ENCODE results near the gene AKAP1.
"Not testable (repeated sequence)": the region's sequence is repeated elsewhere in the genome, so short reads cannot be mapped to it uniquely, and the experiment has no call there.

Gene AKAP1

GRCh38 chr17:57078274-57078673 is 6.8 kb upstream of the AKAP1 start:
- no peak for DNase-seq

GRCh38 chr17:57080718-57081117 is 4.3 kb upstream of the AKAP1 start:
- DNase-seq: no peak

- no peak for DNase-seq
These were observed 2.6 kb upstream of the AKAP1 start for GRCh38 chr17:57082441-57082840.

- no peak for DNase-seq
These were observed 665 bp upstream of the AKAP1 start for GRCh38 chr17:57084361-57084801.

- DNase-seq: peak; percentile 37
These were observed 512 bp downstream of the AKAP1 start for GRCh38 chr17:57085448-57086068.

GRCh38 chr17:57086069-57086930 is 1.3 kb downstream of the AKAP1 start:
- DNase-seq: no peak

- DNase-seq: no peak
These were observed 3.3 kb downstream of the AKAP1 start for GRCh38 chr17:57088298-57088697.

- no peak for DNase-seq
These were observed 4.3 kb downstream of the AKAP1 start for GRCh38 chr17:57089391-57089790.

- no peak for DNase-seq
These were observed 5.6 kb downstream of the AKAP1 start for GRCh38 chr17:57090560-57091185.

GRCh38 chr17:57091186-57091618 is 6.2 kb downstream of the AKAP1 start:
- no peak for DNase-seq

- no peak for DNase-seq
These were observed 7.1 kb downstream of the AKAP1 start for GRCh38 chr17:57092171-57092570.

GRCh38 chr17:57092779-57093178 is 7.7 kb downstream of the AKAP1 start:
- DNase-seq: no peak

- no peak for DNase-seq
These were observed 11.6 kb downstream of the AKAP1 start for GRCh38 chr17:57096472-57097202.

- no peak for DNase-seq
These were observed 12.9 kb downstream of the AKAP1 start for GRCh38 chr17:57097832-57098421.

GRCh38 chr17:57099165-57099564 is 14.1 kb downstream of the AKAP1 start:
- DNase-seq: no peak

GRCh38 chr17:57102122-57102521 is 17.1 kb downstream of the AKAP1 start:
- DNase-seq: no peak

- not testable (repeated sequence) for DNase-seq
These were observed 17.6 kb downstream of the AKAP1 start for GRCh38 chr17:57102660-57103059.

- no peak for DNase-seq
These were observed 19.6 kb downstream of the AKAP1 start for GRCh38 chr17:57104461-57105175.

GRCh38 chr17:57105591-57105990 is 20.5 kb downstream of the AKAP1 start:
- DNase-seq: no peak

GRCh38 chr17:57106107-57106835 is 21.2 kb downstream of the AKAP1 start:
- no peak for DNase-seq

- DNase-seq: no peak
These were observed 21.9 kb downstream of the AKAP1 start for GRCh38 chr17:57106836-57107497.
